CD14-positive monocyte (primary cell): ENCODE data around the gene MAGEB18. TPM values are rescaled to one million over a fixed set of nuclear protein-coding genes. Genes with fewer than 3 reads are reported as not detected.

Source experiments
- DNase-seq, 3 donors: peaks; one replicate each; pipeline ENCODE4 v3.0.0-alpha.2; 2011 to 2022
- H2AFZ ChIP-seq: 2 replicates; pipeline ENCODE4 v1.6.0; 2012; ENCODE audit warnings: mild to moderate bottlenecking, low read depth, low read length, inconsistent platforms; ENCODE audit not compliant: insufficient read depth, poor library complexity, severe bottlenecking
- H3K27ac ChIP-seq, 2 donors: 1 replicate in 1 of 2; 2 replicates in 1 of 2; pipeline ENCODE4 v1.5.1; 2012 to 2013; ENCODE audit warnings: low read length in 2 of 2, control low read depth in 1 of 2, inconsistent platforms in 1 of 2, low read depth in 1 of 2, mild to moderate bottlenecking in 1 of 2
- H3K27me3 ChIP-seq, 2 donors: one replicate each; pipeline versions ENCODE4 v1.6.0 to v1.6.1; 2011 to 2013; ENCODE audit warnings: low read length in 2 of 2; ENCODE audit not compliant: control insufficient read depth in 2 of 2, insufficient read depth in 2 of 2
- H3K36me3 ChIP-seq, 2 donors: replicated peaks in 1 of 2; 1 replicate in 1 of 2; 2 replicates in 1 of 2; pipeline versions ENCODE4 v1.5.1 to v1.6.1; 2012 to 2013; ENCODE audit warnings: low read length in 2 of 2, control low read depth in 1 of 2, inconsistent platforms in 1 of 2, mild to moderate bottlenecking in 1 of 2; ENCODE audit not compliant: insufficient read depth in 2 of 2, control insufficient read depth in 1 of 2
- H3K4me1 ChIP-seq, 2 donors: 1 replicate in 1 of 2; 2 replicates in 1 of 2; pipeline versions ENCODE4 v1.5.1 to v1.6.1; 2012 to 2013; ENCODE audit warnings: low read length in 2 of 2, control low read depth in 1 of 2, inconsistent platforms in 1 of 2, mild to moderate bottlenecking in 1 of 2, moderate library complexity in 1 of 2; ENCODE audit not compliant: insufficient read depth in 2 of 2, control insufficient read depth in 1 of 2
- H3K4me2 ChIP-seq: replicated peaks from 2 replicates; pipeline ENCODE3; 2012; ENCODE audit warnings: low read length, moderate library complexity, mild to moderate bottlenecking; ENCODE audit not compliant: poor library complexity, severe bottlenecking; ENCODE audit errors: extremely low read depth
- H3K4me3 ChIP-seq, 3 experiments: fragments of 200-600 bp in 1 of 3; sonication (generic) in 1 of 3; replicated peaks in 1 of 3; 1 replicate in 2 of 3; 2 replicates in 1 of 3; pipeline ENCODE4 v1.5.1; 2011 to 2013; ENCODE audit warnings: low read length in 3 of 3, mild to moderate bottlenecking in 3 of 3, control low read depth in 2 of 3, low read depth in 2 of 3, inconsistent platforms in 1 of 3, moderate library complexity in 1 of 3
- H3K79me2 ChIP-seq: 2 replicates; pipeline ENCODE4 v1.6.0; 2012; ENCODE audit warnings: mild to moderate bottlenecking, control low read depth, inconsistent platforms, low read length, moderate library complexity; ENCODE audit not compliant: insufficient read depth
- H3K9ac ChIP-seq: 2 replicates; pipeline ENCODE4 v1.6.0; 2017; ENCODE audit warnings: low read length, mild to moderate bottlenecking; ENCODE audit not compliant: insufficient read depth, poor library complexity, severe bottlenecking
- H3K9me3 ChIP-seq, 2 donors: replicated peaks in 1 of 2; 1 replicate in 1 of 2; 2 replicates in 1 of 2; pipeline versions ENCODE4 v1.5.1 to v1.6.1; 2012 to 2013; ENCODE audit warnings: low read length in 2 of 2, control low read depth in 1 of 2; ENCODE audit not compliant: control insufficient read depth in 1 of 2, insufficient read depth in 1 of 2
- H4K20me1 ChIP-seq: 2 replicates; pipeline ENCODE4 v1.6.0; 2012; ENCODE audit warnings: mild to moderate bottlenecking, low read length, control low read depth, moderate library complexity; ENCODE audit not compliant: insufficient read depth
- H3K27ac Mint-ChIP-seq, 7 donors: one replicate each; pipeline ENCODE4 v1.8.0; 2020; ENCODE audit warnings: mild to moderate bottlenecking in 7 of 7, mixed read lengths in 7 of 7, moderate library complexity in 6 of 7, inconsistent platforms in 2 of 7
- H3K27me3 Mint-ChIP-seq, 3 donors: one replicate each; pipeline ENCODE4 v1.8.0; 2021 to 2022; ENCODE audit warnings: low read depth in 3 of 3, mild to moderate bottlenecking in 3 of 3, mixed read lengths in 3 of 3, moderate library complexity in 3 of 3, inconsistent platforms in 1 of 3
- H3K36me3 Mint-ChIP-seq, 2 donors: one replicate each; pipeline ENCODE4 v1.8.0; 2020; ENCODE audit warnings: mixed read lengths in 2 of 2, inconsistent platforms in 1 of 2, mild to moderate bottlenecking in 1 of 2
- H3K4me1 Mint-ChIP-seq: one replicate; pipeline ENCODE4 v1.8.0; 2020; ENCODE audit warnings: mild to moderate bottlenecking, mixed read lengths
- H3K4me3 Mint-ChIP-seq, 2 donors: one replicate each; pipeline ENCODE4 v1.8.0; 2020; ENCODE audit warnings: mild to moderate bottlenecking in 2 of 2, mixed read lengths in 2 of 2, moderate library complexity in 1 of 2
- H3K9me3 Mint-ChIP-seq, 7 donors: one replicate each; pipeline ENCODE4 v1.8.0; 2020 to 2022; ENCODE audit warnings: mixed read lengths in 7 of 7, mild to moderate bottlenecking in 6 of 7, moderate library complexity in 6 of 7, inconsistent platforms in 2 of 7
- WGBS: methylation state at CpG from one replicate; pipeline ENCODE4 v1.1.5; 2013; ENCODE audit warnings: missing lambda C conversion rate; ENCODE audit not compliant: insufficient coverage; 5-methylcytosine and 5-hydroxymethylcytosine counted together
- intact Hi-C, 2 donors: fragments of 100-400 bp; cut with micrococcal nuclease; formaldehyde crosslinking; loops; one replicate each; pipeline versions ENCODE4 v1.15.0 to v1.15.1; 2023
- polyA plus RNA-seq, 3 donors: library from polyadenylated mRNA; depleted of rRNA in 1 of 3; unstranded in 2 of 3; stranded (reverse) in 1 of 3; fragments of 300-500 nt in 2 of 3; fragments of >200 nt in 1 of 3; fragmentation: Illumina TruSeq in 2 of 3; gene quantifications; 1 replicate in 2 of 3; 2 replicates in 1 of 3; pipeline ENCODE4 v1.2.3, GENCODE V29; 2012 to 2021
- TF ChIP-seq, protein P1 (sequence below): fragments of 200-600 bp; IDR thresholded peaks from one replicate; pipeline ENCODE4 v1.8.0; 2022; ENCODE audit warnings: antibody characterized with exemption, mild to moderate bottlenecking

Gene MAGEB18
- polyA plus RNA-seq, 3 donors = not detected

DNA sequence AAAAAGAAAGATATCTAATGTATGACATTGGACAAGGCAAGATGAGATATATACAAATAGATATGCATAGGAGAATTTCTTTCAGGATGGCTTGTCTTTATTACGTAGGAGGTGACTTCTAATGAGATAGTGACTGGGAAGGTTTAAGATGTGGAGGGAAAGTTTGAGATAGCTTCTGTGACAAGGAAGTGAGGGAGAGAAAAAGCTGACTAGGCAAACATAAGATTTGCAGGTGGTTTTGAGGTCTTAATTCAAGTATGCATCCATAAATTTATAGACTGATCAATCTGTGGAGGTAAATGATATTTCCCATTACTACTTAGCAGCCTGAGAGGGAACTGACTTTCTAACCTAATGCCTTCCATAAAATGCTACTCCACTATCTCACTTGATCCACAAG is 29.0 kb upstream of the MAGEB18 start:
- Histone ChIP-seq H3K79me2 (no peaks in the 10 kb centered on the region), H3K27ac (no peak overlapping the region), H4K20me1 (no peaks in the 10 kb centered on the region), H3K27me3 (no peaks in the 10 kb centered on the region), H3K9ac (no peak overlapping the region), H3K4me1 (no peaks in the 10 kb centered on the region), H3K9me3 (no peaks in the 10 kb centered on the region), H3K4me3 (no peak overlapping the region), H2AFZ (no peak overlapping the region), H3K36me3 (no peaks in the 10 kb centered on the region), H3K4me2 (no peak overlapping the region)
- no peaks in the 10 kb centered on the region for H3K36me3 Mint-ChIP-seq
- DNase-seq = no peak
- H3K4me1 Mint-ChIP-seq = no peaks in the 10 kb centered on the region
- H3K4me3 Mint-ChIP-seq = no peak overlapping the region
- WGBS = no CpG with 5 or more reads among the region's 1 CpG
- no peaks in the 10 kb centered on the region for H3K27me3 Mint-ChIP-seq
- H3K9me3 Mint-ChIP-seq = peaks cover 0 to 2% (median 0%) of the 10 kb centered on the region in 7 donors
- intact Hi-C loops = no loop called here
- H3K27ac Mint-ChIP-seq = no peak overlapping the region
- TF ChIP-seq, protein P1, sequence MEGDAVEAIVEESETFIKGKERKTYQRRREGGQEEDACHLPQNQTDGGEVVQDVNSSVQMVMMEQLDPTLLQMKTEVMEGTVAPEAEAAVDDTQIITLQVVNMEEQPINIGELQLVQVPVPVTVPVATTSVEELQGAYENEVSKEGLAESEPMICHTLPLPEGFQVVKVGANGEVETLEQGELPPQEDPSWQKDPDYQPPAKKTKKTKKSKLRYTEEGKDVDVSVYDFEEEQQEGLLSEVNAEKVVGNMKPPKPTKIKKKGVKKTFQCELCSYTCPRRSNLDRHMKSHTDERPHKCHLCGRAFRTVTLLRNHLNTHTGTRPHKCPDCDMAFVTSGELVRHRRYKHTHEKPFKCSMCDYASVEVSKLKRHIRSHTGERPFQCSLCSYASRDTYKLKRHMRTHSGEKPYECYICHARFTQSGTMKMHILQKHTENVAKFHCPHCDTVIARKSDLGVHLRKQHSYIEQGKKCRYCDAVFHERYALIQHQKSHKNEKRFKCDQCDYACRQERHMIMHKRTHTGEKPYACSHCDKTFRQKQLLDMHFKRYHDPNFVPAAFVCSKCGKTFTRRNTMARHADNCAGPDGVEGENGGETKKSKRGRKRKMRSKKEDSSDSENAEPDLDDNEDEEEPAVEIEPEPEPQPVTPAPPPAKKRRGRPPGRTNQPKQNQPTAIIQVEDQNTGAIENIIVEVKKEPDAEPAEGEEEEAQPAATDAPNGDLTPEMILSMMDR = no peak

DNA sequence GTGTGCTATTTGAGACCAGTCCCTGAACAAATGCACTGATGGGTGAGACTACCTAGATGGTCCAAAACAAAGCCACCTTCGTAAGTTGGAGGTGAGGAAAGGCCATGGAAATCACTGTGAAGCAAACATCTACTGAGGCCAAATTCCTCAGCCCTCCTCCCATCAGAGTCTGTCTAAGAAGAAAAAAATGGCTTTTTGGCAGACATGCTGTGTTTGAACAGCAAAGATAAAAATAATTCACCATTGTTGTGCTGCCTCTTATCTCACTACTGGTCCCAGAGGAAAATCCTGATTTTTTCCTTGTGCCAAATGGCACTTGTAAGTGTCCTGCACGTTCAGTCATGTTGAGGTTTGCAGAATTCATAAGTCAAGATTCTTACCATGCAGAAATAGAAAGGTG is 7.9 kb downstream of the MAGEB18 start:
- Mint-ChIP-seq H3K27ac (no peak overlapping the region), H3K36me3 (no peaks in the 10 kb centered on the region), H3K9me3 (peaks cover 0 to 8% (median 1%) of the 10 kb centered on the region in 7 donors), H3K4me3 (no peak overlapping the region), H3K27me3 (no peaks in the 10 kb centered on the region), H3K4me1 (no peaks in the 10 kb centered on the region)
- H3K79me2 ChIP-seq = no peaks in the 10 kb centered on the region
- no peak for DNase-seq
- H3K4me3 ChIP-seq = no peak overlapping the region
- no peaks in the 10 kb centered on the region for H4K20me1 ChIP-seq
- no peak overlapping the region for H3K4me2 ChIP-seq
- intact Hi-C loops = no loop called here
- H3K4me1 ChIP-seq = no peaks in the 10 kb centered on the region
- H3K27ac ChIP-seq = no peak overlapping the region
- TF ChIP-seq, protein P1 = no peak
- no peaks in the 10 kb centered on the region for H3K27me3 ChIP-seq
- no peak overlapping the region for H2AFZ ChIP-seq
- H3K36me3 ChIP-seq = no peaks in the 10 kb centered on the region
- no CpG with 5 or more reads among the region's 2 CpGs for WGBS
- no peaks in the 10 kb centered on the region for H3K9me3 ChIP-seq
- H3K9ac ChIP-seq = no peak overlapping the region
